A673 (cell line): ENCODE measurements around the gene TUFM. TPM values are rescaled to one million over a fixed set of nuclear protein-coding genes. Genes with fewer than 3 reads are reported as not detected.

ENCODE experiments used
- BruUV-seq: library from RNA; stranded (reverse); fragments of 400-500 nt; replicated peaks from 2 replicates; lab custom pipeline; 2021; lab: Mats Ljungman, UMichigan
- CTCF ChIA-PET: fragments of 300-600 bp; sonication (Branson Sonifier 250); formaldehyde crosslinking; loops from one replicate; lab custom pipeline; 2022; ENCODE audit warnings: antibody characterized with exemption; lab: Charles Lee
- POLR2A ChIA-PET: fragments of 300-600 bp; sonication (Branson Sonifier 250); formaldehyde crosslinking; loops from one replicate; lab custom pipeline; 2022; ENCODE audit warnings: antibody characterized with exemption; ENCODE audit not compliant: low non-redundant PET; lab: Charles Lee
- DNase-seq: peaks from one replicate; pipeline ENCODE4 v3.0.0-alpha.2; 2015; ENCODE audit warnings: low spot score
- H3K27ac ChIP-seq: fragments of 200-600 bp; sonication (generic); 2 replicates; pipeline ENCODE4 v1.5.1; 2016; ENCODE audit warnings: mixed run types, low read depth, mild to moderate bottlenecking, mixed read lengths, antibody characterized with exemption, low read length; ENCODE audit not compliant: poor library complexity, severe bottlenecking
- H3K27me3 ChIP-seq: fragments of 200-600 bp; sonication (generic); replicated peaks from 2 replicates; pipeline ENCODE4 v1.6.1; 2017; ENCODE audit warnings: mixed run types, low read depth, mild to moderate bottlenecking, mixed read lengths, antibody characterized with exemption, low read length; ENCODE audit not compliant: insufficient read depth, poor library complexity
- H3K36me3 ChIP-seq: fragments of 200-600 bp; sonication (generic); 2 replicates; pipeline ENCODE4 v1.6.1; 2016; ENCODE audit warnings: mixed run types, mild to moderate bottlenecking, mixed read lengths, antibody characterized with exemption, low read length; ENCODE audit not compliant: insufficient read depth, poor library complexity, severe bottlenecking
- H3K4me1 ChIP-seq: fragments of 200-600 bp; sonication (generic); 2 replicates; pipeline ENCODE4 v1.6.1; 2017; ENCODE audit warnings: mixed run types, mild to moderate bottlenecking, mixed read lengths, antibody characterized with exemption, low read length; ENCODE audit not compliant: insufficient read depth, poor library complexity, severe bottlenecking
- H3K4me3 ChIP-seq: fragments of 200-600 bp; sonication (generic); 2 replicates; pipeline ENCODE4 v1.5.1; 2016; ENCODE audit warnings: low read depth, mixed run types, mild to moderate bottlenecking, mixed read lengths, low read length; ENCODE audit not compliant: poor library complexity, severe bottlenecking
- H3K9me3 ChIP-seq: fragments of 200-600 bp; sonication (generic); 2 replicates; pipeline ENCODE4 v1.6.1; 2016; ENCODE audit warnings: mixed run types, low read depth, mild to moderate bottlenecking, mixed read lengths, antibody characterized with exemption, low read length; ENCODE audit not compliant: poor library complexity, severe bottlenecking
- EZH2 ChIP-seq: fragments of 200-600 bp; sonication (generic); IDR thresholded peaks from 2 replicates; pipeline ENCODE4 v1.6.1; 2017; ENCODE audit warnings: borderline replicate concordance, low read depth, mild to moderate bottlenecking, mixed read lengths, antibody characterized with exemption, low read length; ENCODE audit not compliant: poor library complexity, severe bottlenecking
- intact Hi-C: fragments of 100-400 bp; cut with micrococcal nuclease; formaldehyde crosslinking; loops from one replicate; pipeline ENCODE4 v1.10.0; 2022; ENCODE audit not compliant: unreplicated experiment
- total RNA-seq: library from RNA; stranded (reverse); gene quantifications from 2 replicates; pipeline ENCODE4 v1.2.3, GENCODE V29; 2021
- TF ChIP-seq, protein P1 (sequence below): fragments of 300-800, 200-600 bp; sonication (generic); conservative IDR thresholded peaks from 2 replicates; pipeline ENCODE4 v1.5.1; 2017; ENCODE audit warnings: low read depth, mild to moderate bottlenecking, antibody characterized with exemption, low read length, moderate library complexity, mixed read lengths

TUFM gene
- total RNA-seq, 1 experiment from 2014 or later: 228 TPM

- intact Hi-C loops: no loop called here
- Histone ChIP-seq H3K4me1 (no peaks in the 10 kb centered on the region), H3K36me3 (peaks cover 36% of the 10 kb centered on the region), H3K27me3 (no peaks in the 10 kb centered on the region), H3K27ac (no peak overlapping the region), H3K4me3 (no peak overlapping the region), H3K9me3 (no peaks in the 10 kb centered on the region)
- no peak for DNase-seq
- TF ChIP-seq, protein P1, sequence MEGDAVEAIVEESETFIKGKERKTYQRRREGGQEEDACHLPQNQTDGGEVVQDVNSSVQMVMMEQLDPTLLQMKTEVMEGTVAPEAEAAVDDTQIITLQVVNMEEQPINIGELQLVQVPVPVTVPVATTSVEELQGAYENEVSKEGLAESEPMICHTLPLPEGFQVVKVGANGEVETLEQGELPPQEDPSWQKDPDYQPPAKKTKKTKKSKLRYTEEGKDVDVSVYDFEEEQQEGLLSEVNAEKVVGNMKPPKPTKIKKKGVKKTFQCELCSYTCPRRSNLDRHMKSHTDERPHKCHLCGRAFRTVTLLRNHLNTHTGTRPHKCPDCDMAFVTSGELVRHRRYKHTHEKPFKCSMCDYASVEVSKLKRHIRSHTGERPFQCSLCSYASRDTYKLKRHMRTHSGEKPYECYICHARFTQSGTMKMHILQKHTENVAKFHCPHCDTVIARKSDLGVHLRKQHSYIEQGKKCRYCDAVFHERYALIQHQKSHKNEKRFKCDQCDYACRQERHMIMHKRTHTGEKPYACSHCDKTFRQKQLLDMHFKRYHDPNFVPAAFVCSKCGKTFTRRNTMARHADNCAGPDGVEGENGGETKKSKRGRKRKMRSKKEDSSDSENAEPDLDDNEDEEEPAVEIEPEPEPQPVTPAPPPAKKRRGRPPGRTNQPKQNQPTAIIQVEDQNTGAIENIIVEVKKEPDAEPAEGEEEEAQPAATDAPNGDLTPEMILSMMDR: no peak
- no peak for TF ChIP-seq EZH2
- no TSS peak for BruUV-seq
- POLR2A ChIA-PET: no interaction called here
- CTCF ChIA-PET: no interaction called here
Observed at GRCh38 chr16:28843766-28844165, 2.4 kb downstream of the TUFM start.

DNA sequence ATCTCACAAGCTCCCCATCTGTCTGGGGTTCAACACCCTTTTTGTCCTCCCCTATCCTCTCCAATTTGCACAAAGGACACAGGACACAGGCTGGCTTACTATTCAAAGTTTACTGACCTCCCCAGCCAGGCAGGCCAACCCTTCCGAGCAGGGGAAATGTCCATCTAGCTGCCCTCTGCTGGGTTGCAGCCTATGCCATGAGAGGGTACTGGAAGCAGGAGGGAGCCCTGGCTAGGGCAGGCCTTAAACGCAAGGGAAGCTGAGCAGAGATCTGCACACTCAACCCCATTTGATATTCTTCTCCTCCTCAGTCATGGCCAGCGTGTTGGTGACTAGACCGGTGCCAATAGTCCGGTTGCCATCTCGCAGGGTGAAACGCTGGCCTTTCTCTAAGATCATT is 3.5 kb downstream of the TUFM start:
- TF ChIP-seq, protein P1: no peak
- no peak for TF ChIP-seq EZH2
- no peak for DNase-seq
- Histone ChIP-seq H3K36me3 (peaks cover 45% of the 10 kb centered on the region), H3K27ac (no peak overlapping the region), H3K4me3 (no peak overlapping the region), H3K4me1 (no peaks in the 10 kb centered on the region), H3K9me3 (no peaks in the 10 kb centered on the region), H3K27me3 (no peaks in the 10 kb centered on the region)
- CTCF ChIA-PET: no interaction called here
- POLR2A ChIA-PET: no interaction called here
- intact Hi-C loops: no loop called here
- no TSS peak for BruUV-seq

DNA sequence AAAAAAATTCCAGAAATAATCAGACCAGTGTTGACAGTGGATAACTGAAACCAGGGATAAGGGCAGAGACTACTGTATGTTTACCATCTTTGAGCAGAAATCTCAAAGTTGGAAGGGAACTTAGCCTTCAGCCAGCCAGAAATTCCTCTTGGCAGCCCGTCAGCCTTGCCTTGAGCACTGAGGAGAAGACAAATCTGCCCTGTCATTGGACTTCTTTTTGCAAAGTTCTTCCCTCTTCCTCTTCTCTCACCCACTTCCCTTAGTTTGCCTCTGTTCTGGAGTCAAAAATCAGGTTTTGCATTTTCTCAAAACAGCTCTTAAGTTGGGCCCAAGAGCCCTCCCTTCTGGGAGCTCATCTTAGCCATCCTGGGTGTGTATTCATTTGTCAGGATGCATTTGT is 6.2 kb downstream of the TUFM start:
- POLR2A ChIA-PET: interaction anchor here (0.6 kb wide), 1 partner anchor 640 kb away, joined by 12 read pairs; no protein-coding TSS in a partner anchor
- DNase-seq: no peak
- TF ChIP-seq, protein P1: no peak
- no peak for TF ChIP-seq EZH2
- H3K27ac ChIP-seq: no peak overlapping the region
- H3K4me1 ChIP-seq: no peaks in the 10 kb centered on the region
- no peaks in the 10 kb centered on the region for H3K27me3 ChIP-seq
- CTCF ChIA-PET: no interaction called here
- no peak overlapping the region for H3K4me3 ChIP-seq
- peaks cover 66% of the 10 kb centered on the region for H3K36me3 ChIP-seq
- intact Hi-C loops: no loop called here
- BruUV-seq: no TSS peak
- H3K9me3 ChIP-seq: no peaks in the 10 kb centered on the region
